HCT116 (cell line): ENCODE measurements around the gene SLC24A3. TPM values are rescaled to one million over a fixed set of nuclear protein-coding genes. Genes with fewer than 3 reads are reported as not detected.

Experiments used
- ATAC-seq: fragments of 200-7000 bp; cut with Tn5 transposase; 2 replicates; pipeline ENCODE4 v1.9.1; 2020; ENCODE audit warnings: mild to moderate bottlenecking, moderate library complexity
- BruUV-seq: library from RNA; stranded (reverse); fragments of 400-500 nt; replicated peaks from 2 replicates; lab custom pipeline; 2021; lab: Mats Ljungman, UMichigan
- CTCF ChIA-PET: fragments of 300-600 bp; sonication (Branson Sonifier 250); formaldehyde crosslinking; loops from one replicate; lab custom pipeline; 2021; ENCODE audit warnings: antibody characterized with exemption; lab: Charles Lee
- POLR2A ChIA-PET: fragments of 300-600, 350-600 bp; sonication (Branson Sonifier 250); formaldehyde crosslinking; loops from one replicate; lab custom pipeline; 2021; ENCODE audit warnings: antibody characterized with exemption; lab: Charles Lee
- RAD21 ChIA-PET, 2 experiments: fragments of 300-600 bp; sonication (Branson Sonifier 250); formaldehyde crosslinking; loops; one replicate each; lab custom pipeline; 2023; ENCODE audit warnings: low total read pairs in 2 of 2; ENCODE audit not compliant: uncharacterized antibody in 2 of 2, unreplicated experiment in 2 of 2, low non-redundant PET in 1 of 2; lab: Charles Lee
- DNase-seq: peaks from one replicate; pipeline ENCODE4 v3.0.0-alpha.2; 2010; ENCODE audit warnings: low read depth, low spot score
- H2AFZ ChIP-seq: fragments of 200-600 bp; shearing (Covaris generic), sonication (generic); 2 replicates; pipeline ENCODE4 v1.6.1; 2017; ENCODE audit warnings: low read depth, mixed run types, mixed read lengths, antibody characterized with exemption, low read length; ENCODE audit not compliant: poor library complexity, severe bottlenecking
- H3K27ac ChIP-seq: 2 replicates; pipeline ENCODE4 v1.5.1; 2012; ENCODE audit warnings: low read depth, low read length
- H3K27me3 ChIP-seq: fragments of 200-600 bp; sonication (generic); 2 replicates; pipeline ENCODE4 v1.6.1; 2016; ENCODE audit warnings: mixed run types, low read length, mixed read lengths; ENCODE audit not compliant: insufficient read depth
- H3K36me3 ChIP-seq, 2 experiments: fragments of 200-500 bp in 1 of 2; fragments of 200-600 bp in 1 of 2; sonication (Bioruptor generic) in 1 of 2; sonication (generic) in 1 of 2; 2 replicates each; pipeline versions ENCODE4 v1.5.1 to v1.6.1; 2014 to 2016; ENCODE audit warnings: low read length in 2 of 2, inconsistent platforms in 1 of 2, mixed read lengths in 1 of 2, mixed run types in 1 of 2; ENCODE audit not compliant: insufficient read depth in 2 of 2, control insufficient read depth in 1 of 2
- H3K4me1 ChIP-seq, 2 experiments: fragments of 200-600 bp in 1 of 2; sonication (generic) in 1 of 2; 2 replicates each; pipeline versions ENCODE4 v1.5.1 to v1.6.1; 2012 to 2017; ENCODE audit warnings: low read length in 2 of 2, inconsistent platforms in 1 of 2, mild to moderate bottlenecking in 1 of 2, mixed read lengths in 1 of 2, mixed run types in 1 of 2, moderate library complexity in 1 of 2; ENCODE audit not compliant: insufficient read depth in 2 of 2, control insufficient read depth in 1 of 2
- H3K4me2 ChIP-seq: fragments of 200-600 bp; sonication (generic); 2 replicates; pipeline ENCODE4 v1.6.1; 2017; ENCODE audit warnings: mixed run types, low read length, mixed read lengths
- H3K4me3 ChIP-seq, 2 experiments: fragments of 200-600 bp in 1 of 2; sonication (generic) in 1 of 2; replicated peaks in 1 of 2; 2 replicates each; pipeline ENCODE4 v1.5.1; 2011 to 2016; ENCODE audit warnings: low read length in 2 of 2, control low read depth in 1 of 2, low read depth in 1 of 2, mild to moderate bottlenecking in 1 of 2, mixed read lengths in 1 of 2, mixed run types in 1 of 2
- H3K79me2 ChIP-seq: fragments of 200-600 bp; sonication (generic); 2 replicates; pipeline ENCODE4 v1.6.1; 2017; ENCODE audit warnings: mild to moderate bottlenecking, mixed run types, low read length, moderate library complexity, mixed read lengths; ENCODE audit not compliant: insufficient read depth
- H3K9ac ChIP-seq: fragments of 200-600 bp; sonication (generic); 2 replicates; pipeline ENCODE4 v1.6.1; 2016; ENCODE audit warnings: low read length, mixed read lengths
- H3K9me2 ChIP-seq: fragments of 200-600 bp; sonication (generic), shearing (Covaris generic); 2 replicates; pipeline ENCODE4 v1.6.1; 2017; ENCODE audit warnings: mixed run types, mild to moderate bottlenecking, moderate library complexity; ENCODE audit not compliant: insufficient read depth
- H3K9me3 ChIP-seq, 2 experiments: fragments of 200-500 bp in 1 of 2; fragments of 200-600 bp in 1 of 2; sonication (Bioruptor generic) in 1 of 2; sonication (generic) in 1 of 2; 2 replicates each; pipeline ENCODE4 v1.6.1; 2014 to 2017; ENCODE audit warnings: low read length in 2 of 2, mixed read lengths in 2 of 2, inconsistent platforms in 1 of 2, low read depth in 1 of 2, mild to moderate bottlenecking in 1 of 2, mixed run types in 1 of 2, moderate library complexity in 1 of 2; ENCODE audit not compliant: control insufficient read depth in 1 of 2, insufficient read depth in 1 of 2
- H4K20me1 ChIP-seq: fragments of 200-600 bp; sonication (generic), shearing (Covaris generic); 2 replicates; pipeline ENCODE4 v1.6.1; 2017; ENCODE audit warnings: mixed run types, mild to moderate bottlenecking, moderate library complexity; ENCODE audit not compliant: insufficient read depth
- CBX3 ChIP-seq: IDR thresholded peaks from 2 replicates; pipeline ENCODE4 v1.6.1; 2012; ENCODE audit warnings: low read depth
- FOSL1 ChIP-seq: IDR thresholded peaks from 2 replicates; pipeline ENCODE4 v1.6.1; 2012; ENCODE audit warnings: low read depth
- JUND ChIP-seq: IDR thresholded peaks from 2 replicates; pipeline ENCODE4 v1.6.1; 2012
- POLR2A ChIP-seq: IDR thresholded peaks from 2 replicates; pipeline ENCODE4 v1.7.0; 2011; ENCODE audit warnings: borderline replicate concordance; ENCODE audit not compliant: insufficient read depth, insufficient read length; ENCODE audit errors: extremely low read depth
- POLR2AphosphoS5 ChIP-seq: IDR thresholded peaks from 2 replicates; pipeline ENCODE4 v1.6.1; 2011; ENCODE audit warnings: mild to moderate bottlenecking, low read depth, low read length, moderate library complexity
- SIN3A ChIP-seq: IDR thresholded peaks from 2 replicates; pipeline ENCODE4 v1.6.1; 2012; ENCODE audit warnings: low read depth
- TCF7L2 ChIP-seq: IDR thresholded peaks from 2 replicates; pipeline ENCODE4 v1.7.0; 2011; ENCODE audit warnings: borderline replicate concordance, inconsistent platforms; ENCODE audit not compliant: insufficient read depth, insufficient read length; ENCODE audit errors: extremely low read depth
- YY1 ChIP-seq: IDR thresholded peaks from 2 replicates; pipeline ENCODE4 v1.6.1; 2011; ENCODE audit warnings: low read length, low read depth, moderate library complexity, mild to moderate bottlenecking; ENCODE audit not compliant: insufficient replicate concordance; ENCODE audit errors: extremely low read depth
- intact Hi-C: fragments of 100-400 bp; cut with micrococcal nuclease; formaldehyde crosslinking; loops from 2 replicates; pipeline ENCODE4 v1.10.0; 2022
- total RNA-seq: library from RNA; stranded (reverse); gene quantifications from one replicate; pipeline ENCODE4 v1.2.1, GENCODE V29; 2021; ENCODE audit not compliant: unreplicated experiment
- TF ChIP-seq, protein P1 (sequence below): IDR thresholded peaks from 2 replicates; pipeline ENCODE4 v1.6.1; 2012
- TF ChIP-seq, protein P2 (sequence below): IDR thresholded peaks from 2 replicates; pipeline ENCODE4 v1.6.1; 2012
- TF ChIP-seq, protein P3 (sequence below), 3 experiments: fragments of 200-600 bp in 1 of 3; sonication (generic) in 1 of 3; IDR thresholded peaks in 2 of 3; conservative IDR thresholded peaks in 1 of 3; 2 replicates each; pipeline ENCODE4 v1.5.1; 2012 to 2017; ENCODE audit warnings: low read depth in 2 of 3, low read length in 2 of 3, antibody characterized with exemption in 1 of 3, borderline replicate concordance in 1 of 3, control low read depth in 1 of 3, mild to moderate bottlenecking in 1 of 3, mixed read lengths in 1 of 3, mixed run types in 1 of 3, moderate library complexity in 1 of 3; ENCODE audit not compliant: insufficient read depth in 1 of 3

SLC24A3 gene
- total RNA-seq, 1 experiment from 2014 or later = not detected

DNA sequence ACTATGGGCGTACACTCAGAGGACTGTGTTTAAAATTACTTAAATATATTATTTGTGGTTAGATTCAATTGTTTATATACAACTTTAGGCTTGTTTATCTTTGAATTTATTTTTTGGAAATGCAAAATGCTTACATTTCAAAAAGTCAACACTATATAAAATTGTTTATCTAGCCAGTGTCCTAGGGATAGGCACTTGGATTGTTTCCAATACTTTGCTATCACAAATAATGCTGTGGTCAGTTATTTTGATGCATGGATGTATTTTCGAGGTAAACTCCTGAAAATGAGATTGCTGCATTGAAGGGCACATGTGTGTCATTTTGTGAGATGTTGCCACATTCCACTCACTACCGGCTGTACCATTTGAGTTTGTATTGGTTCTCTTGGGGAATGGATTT lies 213.9 kb downstream of the SLC24A3 start:
- H2AFZ ChIP-seq = no peak overlapping the region
- no peak for ATAC-seq
- H3K27me3 ChIP-seq = no peaks in the 10 kb centered on the region
- H3K9me3 ChIP-seq = no peaks in the 10 kb centered on the region; a peak in 1 of 4 replicates
- RAD21 ChIA-PET = no interaction called here
- no peak for TF ChIP-seq YY1
- TF ChIP-seq, protein P1, sequence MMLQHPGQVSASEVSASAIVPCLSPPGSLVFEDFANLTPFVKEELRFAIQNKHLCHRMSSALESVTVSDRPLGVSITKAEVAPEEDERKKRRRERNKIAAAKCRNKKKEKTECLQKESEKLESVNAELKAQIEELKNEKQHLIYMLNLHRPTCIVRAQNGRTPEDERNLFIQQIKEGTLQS = no peak
- TF ChIP-seq TCF7L2 = no peak
- TF ChIP-seq CBX3 = no peak
- no peak for TF ChIP-seq POLR2AphosphoS5
- TF ChIP-seq SIN3A = no peak
- TF ChIP-seq, protein P2, sequence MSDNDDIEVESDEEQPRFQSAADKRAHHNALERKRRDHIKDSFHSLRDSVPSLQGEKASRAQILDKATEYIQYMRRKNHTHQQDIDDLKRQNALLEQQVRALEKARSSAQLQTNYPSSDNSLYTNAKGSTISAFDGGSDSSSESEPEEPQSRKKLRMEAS = no peak
- TF ChIP-seq, protein P3, sequence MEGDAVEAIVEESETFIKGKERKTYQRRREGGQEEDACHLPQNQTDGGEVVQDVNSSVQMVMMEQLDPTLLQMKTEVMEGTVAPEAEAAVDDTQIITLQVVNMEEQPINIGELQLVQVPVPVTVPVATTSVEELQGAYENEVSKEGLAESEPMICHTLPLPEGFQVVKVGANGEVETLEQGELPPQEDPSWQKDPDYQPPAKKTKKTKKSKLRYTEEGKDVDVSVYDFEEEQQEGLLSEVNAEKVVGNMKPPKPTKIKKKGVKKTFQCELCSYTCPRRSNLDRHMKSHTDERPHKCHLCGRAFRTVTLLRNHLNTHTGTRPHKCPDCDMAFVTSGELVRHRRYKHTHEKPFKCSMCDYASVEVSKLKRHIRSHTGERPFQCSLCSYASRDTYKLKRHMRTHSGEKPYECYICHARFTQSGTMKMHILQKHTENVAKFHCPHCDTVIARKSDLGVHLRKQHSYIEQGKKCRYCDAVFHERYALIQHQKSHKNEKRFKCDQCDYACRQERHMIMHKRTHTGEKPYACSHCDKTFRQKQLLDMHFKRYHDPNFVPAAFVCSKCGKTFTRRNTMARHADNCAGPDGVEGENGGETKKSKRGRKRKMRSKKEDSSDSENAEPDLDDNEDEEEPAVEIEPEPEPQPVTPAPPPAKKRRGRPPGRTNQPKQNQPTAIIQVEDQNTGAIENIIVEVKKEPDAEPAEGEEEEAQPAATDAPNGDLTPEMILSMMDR (IDR thresholded peaks at IDR 0.05 in 2 of 3, conservative IDR thresholded peaks at IDR 0.05 in 1 of 3; ENCODE audit: borderline replicate concordance in 1 of 3, insufficient read depth in 1 of 3, low read depth in 2 of 3, low read length in 2 of 3) = no peak
- no peak for TF ChIP-seq FOSL1
- no peak for TF ChIP-seq JUND
- TF ChIP-seq POLR2A = no peak
- H3K9ac ChIP-seq = no peak overlapping the region
- POLR2A ChIA-PET = no interaction called here
- H3K79me2 ChIP-seq = no peaks in the 10 kb centered on the region
- H3K4me2 ChIP-seq = no peak overlapping the region
- DNase-seq = no peak
- no TSS peak for BruUV-seq
- H3K4me3 ChIP-seq = no peak overlapping the region
- CTCF ChIA-PET = no interaction called here
- no peaks in the 10 kb centered on the region for H3K9me2 ChIP-seq
- intact Hi-C loops = no loop called here
- H3K4me1 ChIP-seq = no peaks in the 10 kb centered on the region
- no peaks in the 10 kb centered on the region for H4K20me1 ChIP-seq
- H3K36me3 ChIP-seq = no peaks in the 10 kb centered on the region
- H3K27ac ChIP-seq = no peak overlapping the region
